Measurements from ENCODE around the gene RTN4R. TPM values are rescaled to one million over a fixed set of nuclear protein-coding genes. Genes with fewer than 3 reads are reported as not detected.

The RTN4R gene
- total RNA-seq, 4 donors from 2014 or later = 5.0 to 12.9 TPM; not detected in 2

DNA sequence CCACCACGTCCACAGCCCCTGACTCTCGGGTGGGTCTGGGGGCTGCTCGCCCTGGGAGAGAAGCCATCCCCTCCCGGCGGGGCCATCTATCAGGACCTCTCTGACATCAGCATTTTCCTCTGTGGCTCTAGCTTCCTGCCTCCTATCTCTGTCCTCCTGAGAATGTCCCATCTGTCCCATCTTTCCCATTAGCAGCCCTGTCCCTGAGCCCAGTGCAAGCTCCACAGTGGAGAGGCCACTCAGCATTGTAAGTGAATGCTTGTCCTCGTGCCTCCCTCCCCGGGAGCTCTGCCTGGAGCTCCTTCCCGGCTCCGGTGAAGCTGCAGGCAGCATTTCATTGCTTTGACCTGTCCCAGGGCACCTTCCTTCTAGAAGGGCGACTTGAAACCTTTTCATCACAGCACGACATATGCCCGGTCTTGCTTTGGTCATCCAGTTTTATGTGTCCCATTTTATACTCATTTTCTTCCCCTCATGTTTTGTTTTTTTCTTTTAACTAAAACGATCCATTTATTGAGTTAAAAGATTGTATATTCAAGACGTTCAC, 49.7 kb downstream of the RTN4R start:
- Histone ChIP-seq H3K4me3 (no peak overlapping the region), H3K27me3 (no peaks in the 10 kb centered on the region), H3K36me3 (no peaks in the 10 kb centered on the region), H3K27ac (no peak overlapping the region), H3K9me3 (no peaks in the 10 kb centered on the region), H3K4me1 (no peaks in the 10 kb centered on the region)
- no peak for DNase-seq
- intact Hi-C loops (cut with DNase I; ENCODE audit: low total_unique reads) = no loop called here
- TF ChIP-seq POLR2A (IDR thresholded peaks at IDR 0.05) (no peak), CTCF (IDR thresholded peaks at IDR 0.05) (no peak)

GRCh38 chr22:20217563-20217962, 50.6 kb downstream of the RTN4R start:
- no peak overlapping the region for H3K27ac ChIP-seq
- H3K27me3 ChIP-seq = no peaks in the 10 kb centered on the region
- H3K9me3 ChIP-seq = no peaks in the 10 kb centered on the region
- H3K4me3 ChIP-seq = no peak overlapping the region
- TF ChIP-seq POLR2A (IDR thresholded peaks at IDR 0.05) (no peak), CTCF (IDR thresholded peaks at IDR 0.05) (no peak)
- H3K36me3 ChIP-seq = no peaks in the 10 kb centered on the region
- H3K4me1 ChIP-seq = no peaks in the 10 kb centered on the region
- no peak for DNase-seq
- intact Hi-C loops (cut with DNase I; ENCODE audit: low total_unique reads) = no loop called here

DNA sequence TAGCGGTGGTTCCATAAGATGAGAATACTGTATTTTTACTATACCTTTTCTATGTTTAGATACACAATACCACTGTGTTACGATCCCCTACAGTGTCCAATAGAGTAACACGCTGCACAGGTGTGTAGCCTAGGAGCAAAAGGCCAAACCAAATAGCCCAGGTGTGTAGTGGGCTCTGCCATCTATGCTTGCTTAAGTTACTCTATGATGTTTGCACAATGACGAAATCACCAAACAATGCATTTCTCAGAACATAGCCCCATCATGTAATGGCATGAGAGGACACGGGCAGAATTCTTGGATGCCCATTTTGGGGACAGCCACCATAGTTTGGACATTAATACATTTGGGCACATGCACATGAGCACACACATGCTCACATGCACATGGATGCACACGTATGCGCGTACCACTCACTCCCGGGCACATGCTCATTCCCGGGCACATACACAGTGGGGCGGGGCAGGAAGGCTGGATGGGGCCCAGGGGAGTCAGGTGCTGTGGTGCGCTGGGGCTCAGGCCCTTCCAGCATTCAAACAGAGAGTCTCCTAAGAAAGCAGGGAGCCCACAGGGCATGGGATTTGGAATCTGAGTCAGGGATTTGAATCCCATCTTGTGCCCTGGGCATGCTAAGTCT, 51.1 kb downstream of the RTN4R start:
- TF ChIP-seq POLR2A (IDR thresholded peaks at IDR 0.05) (no peak), CTCF (IDR thresholded peaks at IDR 0.05) (no peak)
- Histone ChIP-seq H3K4me3 (no peak overlapping the region), H3K27ac (no peak overlapping the region), H3K36me3 (no peaks in the 10 kb centered on the region), H3K27me3 (no peaks in the 10 kb centered on the region), H3K9me3 (no peaks in the 10 kb centered on the region), H3K4me1 (peaks cover 0 to 4% of the 10 kb centered on the region in 2 donors)
- intact Hi-C loops (cut with DNase I; ENCODE audit: low total_unique reads) = no loop called here
- DNase-seq = no peak

DNA sequence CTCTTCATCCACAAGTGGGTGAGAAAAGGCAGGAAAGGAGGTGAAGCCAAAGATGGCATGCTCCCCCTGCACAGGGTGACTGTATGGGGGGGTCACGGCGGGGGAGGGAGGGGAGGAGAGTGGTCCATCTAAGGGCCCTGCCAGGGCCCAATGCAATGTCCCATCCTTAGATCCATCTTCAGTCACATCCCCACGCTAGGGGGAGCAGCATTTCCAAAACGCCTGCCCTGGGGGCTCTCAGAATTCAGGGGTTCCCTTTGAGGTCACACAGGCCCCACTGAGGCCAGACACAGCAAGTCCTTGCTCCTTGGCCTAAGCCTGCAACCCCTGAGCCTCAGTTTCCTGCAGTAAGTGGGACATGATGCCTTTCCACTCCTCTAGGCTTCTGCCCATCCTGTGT, 52.4 kb downstream of the RTN4R start:
- Histone ChIP-seq H3K36me3 (no peaks in the 10 kb centered on the region), H3K9me3 (no peaks in the 10 kb centered on the region), H3K27ac (no peak overlapping the region), H3K4me3 (no peak overlapping the region), H3K4me1 (peaks cover 0 to 14% of the 10 kb centered on the region in 2 donors), H3K27me3 (no peaks in the 10 kb centered on the region)
- no peak for DNase-seq
- TF ChIP-seq POLR2A (IDR thresholded peaks at IDR 0.05) = no peak
- TF ChIP-seq CTCF (IDR thresholded peaks at IDR 0.05) = no peak
- intact Hi-C loops (cut with DNase I; ENCODE audit: low total_unique reads) = no loop called here

DNA sequence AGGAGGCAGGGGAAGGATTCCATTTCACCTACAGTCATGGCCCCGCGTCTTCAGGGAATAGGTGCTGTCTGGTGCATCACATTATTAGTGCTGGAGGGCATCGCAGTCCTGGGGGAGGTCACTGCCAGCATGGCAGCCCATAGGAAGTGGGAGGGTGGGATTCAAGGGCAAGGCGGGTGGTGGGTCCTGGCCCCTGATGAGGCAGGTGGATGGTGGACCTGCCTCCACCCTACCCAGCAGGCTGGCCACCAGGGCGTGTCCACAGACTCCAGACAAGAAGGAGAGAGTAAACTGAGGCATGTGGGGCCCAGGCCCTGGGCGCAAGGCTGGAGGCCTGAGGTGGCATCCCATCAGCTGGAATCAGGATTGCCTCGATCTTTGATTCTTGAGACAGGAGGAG, 53.3 kb downstream of the RTN4R start:
- DNase-seq = no peak
- Histone ChIP-seq H3K27me3 (no peaks in the 10 kb centered on the region), H3K4me3 (no peak overlapping the region), H3K36me3 (no peaks in the 10 kb centered on the region), H3K9me3 (no peaks in the 10 kb centered on the region), H3K4me1 (peaks cover 0 to 14% of the 10 kb centered on the region in 2 donors), H3K27ac (no peak overlapping the region)
- intact Hi-C loops (cut with DNase I; ENCODE audit: low total_unique reads) = no loop called here
- TF ChIP-seq POLR2A (IDR thresholded peaks at IDR 0.05) = no peak
- no peak for TF ChIP-seq CTCF (IDR thresholded peaks at IDR 0.05)

Measured in uterus (tissue), 4 donors.